GM12874 (cell line): Measurements from ENCODE around the gene TEX22.
A peak's percentile ranks its signal among the peaks of the same experiment; 100 is the strongest.

ENCODE experiments used
- CTCF ChIP-seq: IDR thresholded peaks from 2 replicates; pipeline ENCODE4 v1.5.1; 2011; ENCODE audit warnings: low read depth, mild to moderate bottlenecking, control low read depth, low read length, moderate library complexity; ENCODE audit not compliant: insufficient read depth

TEX22 gene

GRCh38 chr14:105368426-105368825, 29.9 kb upstream of the TEX22 start:
- TF ChIP-seq CTCF, result no peak

GRCh38 chr14:105368910-105369652, 29.3 kb upstream of the TEX22 start:
- TF ChIP-seq CTCF, result no peak

GRCh38 chr14:105369653-105370040, 28.7 kb upstream of the TEX22 start:
- no peak for TF ChIP-seq CTCF

GRCh38 chr14:105374389-105374788, 23.9 kb upstream of the TEX22 start:
- TF ChIP-seq CTCF, result no peak

GRCh38 chr14:105375635-105376057, 22.7 kb upstream of the TEX22 start:
- TF ChIP-seq CTCF, result no peak

GRCh38 chr14:105376521-105377440, 21.6 kb upstream of the TEX22 start:
- TF ChIP-seq CTCF, result 0 out of 2 replicates have a peak, but pooled peaks have one; percentile 7

GRCh38 chr14:105377555-105378182, 20.7 kb upstream of the TEX22 start:
- TF ChIP-seq CTCF, result no peak
